ENCODE data around the gene CNTNAP2.

Gene CNTNAP2

DNA sequence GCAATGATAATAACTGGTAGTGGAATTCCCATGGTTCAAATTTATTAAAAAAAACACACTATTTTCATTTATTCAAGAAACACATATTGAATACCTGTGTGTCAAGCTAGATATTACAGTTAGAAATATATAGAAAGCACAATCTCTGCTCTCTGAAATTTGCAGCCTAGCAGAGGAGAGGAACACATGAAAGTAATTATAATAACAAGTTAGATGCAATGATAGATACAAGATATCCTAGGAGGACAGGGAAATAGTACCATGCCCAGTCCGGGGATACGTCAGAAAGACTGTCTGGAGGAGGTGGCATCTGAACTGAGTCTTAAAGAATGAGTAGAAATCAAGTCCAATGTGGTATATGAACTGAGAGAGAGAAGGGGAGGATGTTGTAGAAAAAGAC, 1988.3 kb downstream of the CNTNAP2 start:
- no peak overlapping the region for H3K4me3 ChIP-seq (ENCODE audit: low read depth, low read length)
- no peaks in the 10 kb centered on the region for H3K4me1 ChIP-seq
- no peaks in the 10 kb centered on the region for H3K9me3 ChIP-seq
- no peak for DNase-seq
- H3K36me3 ChIP-seq = no peaks in the 10 kb centered on the region
- TF ChIP-seq, protein P1, sequence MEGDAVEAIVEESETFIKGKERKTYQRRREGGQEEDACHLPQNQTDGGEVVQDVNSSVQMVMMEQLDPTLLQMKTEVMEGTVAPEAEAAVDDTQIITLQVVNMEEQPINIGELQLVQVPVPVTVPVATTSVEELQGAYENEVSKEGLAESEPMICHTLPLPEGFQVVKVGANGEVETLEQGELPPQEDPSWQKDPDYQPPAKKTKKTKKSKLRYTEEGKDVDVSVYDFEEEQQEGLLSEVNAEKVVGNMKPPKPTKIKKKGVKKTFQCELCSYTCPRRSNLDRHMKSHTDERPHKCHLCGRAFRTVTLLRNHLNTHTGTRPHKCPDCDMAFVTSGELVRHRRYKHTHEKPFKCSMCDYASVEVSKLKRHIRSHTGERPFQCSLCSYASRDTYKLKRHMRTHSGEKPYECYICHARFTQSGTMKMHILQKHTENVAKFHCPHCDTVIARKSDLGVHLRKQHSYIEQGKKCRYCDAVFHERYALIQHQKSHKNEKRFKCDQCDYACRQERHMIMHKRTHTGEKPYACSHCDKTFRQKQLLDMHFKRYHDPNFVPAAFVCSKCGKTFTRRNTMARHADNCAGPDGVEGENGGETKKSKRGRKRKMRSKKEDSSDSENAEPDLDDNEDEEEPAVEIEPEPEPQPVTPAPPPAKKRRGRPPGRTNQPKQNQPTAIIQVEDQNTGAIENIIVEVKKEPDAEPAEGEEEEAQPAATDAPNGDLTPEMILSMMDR (IDR thresholded peaks at IDR 0.05; ENCODE audit: low read depth, low read length) = no peak
- no peaks in the 10 kb centered on the region for H3K27me3 ChIP-seq

DNA sequence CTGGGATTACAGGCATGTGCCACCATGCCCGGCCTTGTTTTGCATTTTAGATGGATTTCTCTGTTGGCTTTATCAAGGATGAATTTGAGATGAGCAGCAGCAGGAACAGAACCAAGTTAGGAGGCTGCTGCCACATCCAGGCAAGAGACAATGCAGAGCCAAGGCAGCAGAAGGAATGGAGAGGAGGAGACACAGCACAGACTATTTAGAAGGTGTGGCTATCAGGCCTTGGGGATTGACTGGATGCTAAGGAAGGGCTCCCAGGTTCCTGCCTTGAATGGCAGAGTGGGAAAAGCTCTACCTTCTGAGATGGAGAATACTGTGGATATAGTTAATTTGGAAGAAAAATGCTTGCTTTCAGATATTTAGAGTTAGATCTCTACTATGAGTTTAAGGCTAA, 1989.3 kb downstream of the CNTNAP2 start:
- Histone ChIP-seq H3K4me3 (ENCODE audit: low read depth, low read length) (no peak overlapping the region), H3K27me3 (no peaks in the 10 kb centered on the region), H3K36me3 (no peaks in the 10 kb centered on the region), H3K9me3 (no peaks in the 10 kb centered on the region), H3K4me1 (no peaks in the 10 kb centered on the region)
- no peak for DNase-seq
- TF ChIP-seq, protein P1 (IDR thresholded peaks at IDR 0.05; ENCODE audit: low read depth, low read length) = no peak

DNA sequence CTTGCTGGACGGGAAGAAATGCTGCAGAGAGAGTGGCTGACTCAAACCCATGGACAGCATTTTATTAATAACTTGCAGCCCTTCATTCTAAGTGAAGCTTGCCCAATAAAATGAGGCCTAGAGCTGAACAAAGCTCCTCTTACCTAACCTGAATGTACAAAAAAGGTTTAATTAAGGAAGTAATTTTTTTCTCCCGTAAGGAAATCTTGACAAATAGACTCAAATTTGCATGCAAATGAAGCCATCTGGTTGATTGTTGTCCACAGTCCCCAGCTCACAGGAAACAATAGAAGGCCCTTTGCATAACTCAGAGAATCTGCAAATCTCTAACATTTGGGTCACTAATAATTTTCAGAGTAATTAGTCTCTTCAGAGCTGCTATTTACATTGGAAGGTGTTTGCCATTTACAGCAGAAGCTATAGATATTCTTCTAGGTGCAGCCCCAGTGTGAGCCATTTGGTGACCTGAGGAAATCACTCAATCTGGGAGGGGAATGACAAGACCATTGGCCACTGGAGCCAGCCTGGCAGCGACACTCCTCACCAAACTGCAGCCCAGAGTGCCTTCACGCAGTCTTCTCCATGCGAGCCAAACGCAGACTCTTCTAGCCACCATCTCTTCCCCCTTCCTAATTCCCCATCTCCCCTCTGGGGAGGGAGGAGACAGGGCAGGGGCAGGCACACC, 1991.0 kb downstream of the CNTNAP2 start:
- Histone ChIP-seq H3K4me1 (no peaks in the 10 kb centered on the region), H3K36me3 (no peaks in the 10 kb centered on the region), H3K4me3 (ENCODE audit: low read depth, low read length) (no peak overlapping the region), H3K27me3 (no peaks in the 10 kb centered on the region), H3K9me3 (no peaks in the 10 kb centered on the region)
- DNase-seq = no peak
- TF ChIP-seq, protein P1 (IDR thresholded peaks at IDR 0.05; ENCODE audit: low read depth, low read length) = no peak

DNA sequence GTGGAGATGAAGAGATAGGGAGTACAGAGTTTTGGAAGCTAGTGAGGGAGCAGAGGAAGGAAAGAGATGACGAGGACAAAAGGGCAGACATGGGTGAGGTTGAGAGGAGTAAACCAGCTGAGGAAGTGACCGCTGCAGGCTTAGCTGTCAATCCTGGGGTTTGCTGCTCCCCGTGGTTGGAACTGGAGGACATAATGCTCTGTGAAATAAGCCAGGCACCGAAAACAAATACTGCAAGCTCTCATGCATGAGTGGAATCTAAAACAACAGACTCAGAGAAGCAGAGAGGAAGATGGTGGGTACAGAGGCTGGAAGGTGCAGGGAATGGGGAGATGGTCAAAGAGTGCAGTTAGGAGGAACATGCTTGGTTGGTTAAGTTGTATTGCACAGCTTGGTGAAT, 1991.8 kb downstream of the CNTNAP2 start:
- no peaks in the 10 kb centered on the region for H3K9me3 ChIP-seq
- DNase-seq = no peak
- H3K36me3 ChIP-seq = no peaks in the 10 kb centered on the region
- H3K4me1 ChIP-seq = no peaks in the 10 kb centered on the region
- no peak overlapping the region for H3K4me3 ChIP-seq (ENCODE audit: low read depth, low read length)
- H3K27me3 ChIP-seq = no peaks in the 10 kb centered on the region
- TF ChIP-seq, protein P1 (IDR thresholded peaks at IDR 0.05; ENCODE audit: low read depth, low read length) = no peak

DNA sequence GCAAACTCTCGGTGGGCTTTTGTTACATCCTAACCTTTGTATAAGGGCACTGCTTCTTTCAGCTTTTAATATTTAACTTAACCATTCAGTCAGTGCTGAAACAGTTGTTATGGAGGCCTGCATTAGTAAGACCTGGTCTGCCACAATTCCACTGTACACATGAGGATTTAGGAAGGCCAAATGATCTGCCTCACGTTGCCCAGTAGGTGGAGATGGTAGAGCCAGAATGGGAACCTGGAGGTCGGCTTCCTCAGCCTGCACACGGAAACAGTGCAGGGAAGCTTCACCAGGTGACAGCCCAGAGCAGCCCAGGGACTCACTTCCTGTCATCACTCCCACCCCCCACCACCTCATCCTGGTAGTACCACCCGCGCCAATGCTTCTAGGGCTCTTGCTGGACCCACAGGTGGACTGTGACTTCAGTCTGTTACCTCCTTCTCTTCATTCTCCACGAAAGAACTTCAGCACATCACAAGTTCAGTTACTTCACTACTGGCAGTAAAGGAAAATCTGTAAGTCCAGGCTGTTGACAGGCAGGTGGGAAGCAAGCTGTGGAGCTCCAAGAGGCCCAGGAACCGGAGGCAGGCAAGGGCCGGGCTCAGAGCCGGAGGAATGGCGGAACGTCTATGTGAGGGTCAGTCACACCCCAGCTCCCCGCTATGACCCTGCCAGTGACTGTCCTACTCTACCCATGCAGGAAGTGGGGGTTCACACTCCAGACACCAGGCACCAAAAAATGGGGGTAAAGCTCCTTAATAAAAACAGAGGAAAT, 1993.7 kb downstream of the CNTNAP2 start:
- no peaks in the 10 kb centered on the region for H3K27me3 ChIP-seq
- H3K4me1 ChIP-seq = no peaks in the 10 kb centered on the region
- no peak overlapping the region for H3K4me3 ChIP-seq (ENCODE audit: low read depth, low read length)
- H3K9me3 ChIP-seq = no peaks in the 10 kb centered on the region
- TF ChIP-seq, protein P1 (IDR thresholded peaks at IDR 0.05; ENCODE audit: low read depth, low read length) = no peak
- H3K36me3 ChIP-seq = no peaks in the 10 kb centered on the region
- no peak for DNase-seq

DNA sequence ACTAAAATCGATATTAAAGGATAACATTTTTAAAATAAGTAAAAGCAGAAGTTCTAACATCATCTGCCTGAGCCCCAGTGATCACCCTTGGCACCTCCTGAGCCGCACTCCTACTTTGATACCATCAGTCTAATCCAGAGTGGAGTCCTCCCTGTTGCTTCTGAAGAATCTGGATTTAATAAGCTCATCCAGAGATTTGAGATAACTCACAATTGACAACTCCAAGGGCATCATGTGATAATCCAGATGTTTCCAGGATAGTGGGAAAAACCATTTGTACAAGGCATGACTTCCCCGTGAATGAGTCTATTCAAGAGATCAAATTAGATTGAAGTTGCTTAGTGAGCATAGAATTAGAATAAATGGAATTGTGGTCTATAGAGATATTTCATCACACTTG, 1998.2 kb downstream of the CNTNAP2 start:
- Histone ChIP-seq H3K36me3 (no peaks in the 10 kb centered on the region), H3K27me3 (no peaks in the 10 kb centered on the region), H3K9me3 (no peaks in the 10 kb centered on the region), H3K4me1 (no peaks in the 10 kb centered on the region), H3K4me3 (ENCODE audit: low read depth, low read length) (no peak overlapping the region)
- TF ChIP-seq, protein P1 (IDR thresholded peaks at IDR 0.05; ENCODE audit: low read depth, low read length) = no peak
- no peak for DNase-seq
